Lower leg skin (tissue), 3 donors: ENCODE data around the gene STOML1.

Experiments used
- POLR2A ChIP-seq, 2 donors: fragments of 450-650 bp; IDR thresholded peaks; one replicate each; pipeline ENCODE4 v1.6.1; 2016 to 2017; ENCODE audit warnings: antibody characterized with exemption in 2 of 2, mild to moderate bottlenecking in 1 of 2, moderate library complexity in 1 of 2
- TF ChIP-seq, protein P1 (sequence below), 3 donors: fragments of 450-650 bp; IDR thresholded peaks; one replicate each; pipeline ENCODE4 v1.5.1; 2016; ENCODE audit warnings: antibody characterized with exemption in 3 of 3, mild to moderate bottlenecking in 3 of 3, moderate library complexity in 2 of 3

DNA sequence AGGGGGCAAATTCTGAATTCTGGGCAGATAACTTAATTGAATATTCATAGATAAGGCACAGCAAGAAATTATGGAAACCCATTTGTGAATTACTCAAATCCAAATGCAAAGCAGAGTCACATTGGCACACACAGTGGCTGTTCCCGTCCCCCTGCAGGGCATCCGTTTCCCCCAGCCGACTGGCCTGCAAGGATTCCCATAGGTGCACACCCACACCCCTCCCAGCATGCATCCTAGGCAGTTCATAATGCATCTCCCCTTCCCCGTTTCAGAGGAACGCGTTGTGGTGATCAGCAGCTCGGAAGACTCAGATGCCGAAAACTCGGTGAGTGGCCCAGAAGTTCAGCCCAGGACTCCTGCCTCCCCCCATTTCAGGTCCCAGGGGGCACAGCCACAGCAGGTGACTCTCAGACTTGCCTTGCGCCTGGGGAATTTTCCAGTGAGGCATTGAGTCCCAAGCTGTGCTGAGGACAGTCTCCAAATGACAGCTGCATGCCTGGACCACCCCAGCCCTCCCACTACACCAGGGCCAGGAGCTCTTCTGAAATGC lies 42.2 kb upstream of the STOML1 start:
- TF ChIP-seq, protein P1, sequence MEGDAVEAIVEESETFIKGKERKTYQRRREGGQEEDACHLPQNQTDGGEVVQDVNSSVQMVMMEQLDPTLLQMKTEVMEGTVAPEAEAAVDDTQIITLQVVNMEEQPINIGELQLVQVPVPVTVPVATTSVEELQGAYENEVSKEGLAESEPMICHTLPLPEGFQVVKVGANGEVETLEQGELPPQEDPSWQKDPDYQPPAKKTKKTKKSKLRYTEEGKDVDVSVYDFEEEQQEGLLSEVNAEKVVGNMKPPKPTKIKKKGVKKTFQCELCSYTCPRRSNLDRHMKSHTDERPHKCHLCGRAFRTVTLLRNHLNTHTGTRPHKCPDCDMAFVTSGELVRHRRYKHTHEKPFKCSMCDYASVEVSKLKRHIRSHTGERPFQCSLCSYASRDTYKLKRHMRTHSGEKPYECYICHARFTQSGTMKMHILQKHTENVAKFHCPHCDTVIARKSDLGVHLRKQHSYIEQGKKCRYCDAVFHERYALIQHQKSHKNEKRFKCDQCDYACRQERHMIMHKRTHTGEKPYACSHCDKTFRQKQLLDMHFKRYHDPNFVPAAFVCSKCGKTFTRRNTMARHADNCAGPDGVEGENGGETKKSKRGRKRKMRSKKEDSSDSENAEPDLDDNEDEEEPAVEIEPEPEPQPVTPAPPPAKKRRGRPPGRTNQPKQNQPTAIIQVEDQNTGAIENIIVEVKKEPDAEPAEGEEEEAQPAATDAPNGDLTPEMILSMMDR (IDR thresholded peaks at IDR 0.05), result no peak
- no peak for TF ChIP-seq POLR2A (IDR thresholded peaks at IDR 0.05)
